Mucosa of descending colon (tissue), 3 donors: ENCODE results near the gene SKIC3. TPM values are rescaled to one million over a fixed set of nuclear protein-coding genes. Genes with fewer than 3 reads are reported as not detected.

Experiments used
- ATAC-seq: fragments of 200-7000 bp; cut with Tn5 transposase; one replicate; pipeline ENCODE4 v1.9.1; 2020; ENCODE audit warnings: mild to moderate bottlenecking, moderate library complexity
- DNase-seq, 3 donors: peaks; one replicate each; pipeline ENCODE4 v3.0.0-alpha.2; 2020
- H3K36me3 ChIP-seq: fragments of 200-600 bp; one replicate; pipeline ENCODE4 v1.8.0; 2021; ENCODE audit warnings: low read depth, mild to moderate bottlenecking
- H3K4me1 ChIP-seq: fragments of 200-600 bp; one replicate; pipeline ENCODE4 v1.8.0; 2021; ENCODE audit warnings: low read depth, mild to moderate bottlenecking
- H3K4me3 ChIP-seq: fragments of 200-600 bp; one replicate; pipeline ENCODE4 v1.8.0; 2021; ENCODE audit warnings: mild to moderate bottlenecking
- H3K9me3 ChIP-seq: fragments of 200-600 bp; one replicate; pipeline ENCODE4 v1.8.0; 2021; ENCODE audit warnings: mild to moderate bottlenecking
- CTCF ChIP-seq: fragments of 200-600 bp; IDR thresholded peaks from one replicate; pipeline ENCODE4 v1.8.0; 2022; ENCODE audit warnings: antibody characterized with exemption, mild to moderate bottlenecking
- intact Hi-C, 2 donors: fragments of 100-400 bp; cut with DNase I in 1 of 2; cut with micrococcal nuclease in 1 of 2; formaldehyde crosslinking; loops; one replicate each; pipeline versions ENCODE4 v1.11.0 to v1.11.1; 2022; cut with DNase I, micrococcal nuclease
- total RNA-seq, 3 donors: library from RNA; stranded (reverse); fragmentation: NEBNext Ultra II Directional in 2 of 3; extraction: Animal tissue kit (Norgen Biotek cat#: 25700) in 2 of 3; gene quantifications; one replicate each; pipeline versions ENCODE4 v1.2.1 to v1.2.4, GENCODE V29; 2021 to 2023
- donor health status: DM: no; HTN: no; CAD: no; lungs with moderate emphysema.
- donor health status: DM: no; HTN: no; CAD: no.
- donor health status: DM: no; HTN: yes; CAD: no.

Gene SKIC3
- total RNA-seq, 3 donors from 2014 or later = 49.6 to 73.6 (median 51.5) TPM

- intact Hi-C loops = no loop called here
Measured at GRCh38 chr5:95590880-95591279, 36.1 kb upstream of the SKIC3 start.

GRCh38 chr5:95583992-95584391, 29.2 kb upstream of the SKIC3 start:
- TF ChIP-seq CTCF = no peak
- no peak overlapping the region for H3K4me3 ChIP-seq
- ATAC-seq (no peak), DNase-seq (no peak)
- no peaks in the 10 kb centered on the region for H3K36me3 ChIP-seq
- intact Hi-C loops = no loop called here
- H3K4me1 ChIP-seq = no peaks in the 10 kb centered on the region
- H3K9me3 ChIP-seq = no peaks in the 10 kb centered on the region

More at GRCh38 chr5:95590880-95591279, 36.1 kb upstream of the SKIC3 start:
- Histone ChIP-seq H3K36me3 (no peaks in the 10 kb centered on the region), H3K9me3 (no peaks in the 10 kb centered on the region), H3K4me3 (no peak overlapping the region), H3K4me1 (no peaks in the 10 kb centered on the region)
- no peak for TF ChIP-seq CTCF
- DNase-seq (no peak), ATAC-seq (no peak)

- no peaks in the 10 kb centered on the region for H3K4me1 ChIP-seq
- no peak overlapping the region for H3K4me3 ChIP-seq
- H3K9me3 ChIP-seq = no peaks in the 10 kb centered on the region
- intact Hi-C loops = no loop called here
- DNase-seq (no peak), ATAC-seq (no peak)
- H3K36me3 ChIP-seq = no peaks in the 10 kb centered on the region
- TF ChIP-seq CTCF = no peak
Measured at GRCh38 chr5:95581576-95581975, 26.8 kb upstream of the SKIC3 start.

GRCh38 chr5:95572016-95572415, 17.2 kb upstream of the SKIC3 start:
- ATAC-seq (no peak), DNase-seq (no peak)
- Histone ChIP-seq H3K9me3 (no peaks in the 10 kb centered on the region), H3K36me3 (no peaks in the 10 kb centered on the region), H3K4me3 (no peak overlapping the region), H3K4me1 (no peaks in the 10 kb centered on the region)
- TF ChIP-seq CTCF = no peak
- intact Hi-C loops = no loop called here

GRCh38 chr5:95565280-95565920, 10.6 kb upstream of the SKIC3 start:
- intact Hi-C loops = no loop called here
- no peaks in the 10 kb centered on the region for H3K9me3 ChIP-seq
- H3K36me3 ChIP-seq = no peaks in the 10 kb centered on the region
- H3K4me3 ChIP-seq = no peak overlapping the region
- no peak for DNase-seq
- TF ChIP-seq CTCF = no peak
- H3K4me1 ChIP-seq = no peaks in the 10 kb centered on the region
- no peak for ATAC-seq

GRCh38 chr5:95564450-95564849, 9.7 kb upstream of the SKIC3 start:
- H3K4me1 ChIP-seq = no peaks in the 10 kb centered on the region
- H3K9me3 ChIP-seq = no peaks in the 10 kb centered on the region
- TF ChIP-seq CTCF = no peak
- H3K36me3 ChIP-seq = no peaks in the 10 kb centered on the region
- DNase-seq (no peak), ATAC-seq (no peak)
- intact Hi-C loops = no loop called here
- H3K4me3 ChIP-seq = no peak overlapping the region
